K562 treated with DMSO at 1 percent for 12 hours (cell line): Measurements from ENCODE around the gene AQP4. TPM values are rescaled to one million over a fixed set of nuclear protein-coding genes. Genes with fewer than 3 reads are reported as not detected.

ENCODE experiments used
- total RNA-seq: library from RNA; unstranded; fragments of 300-600 nt; gene quantifications from 2 replicates; pipeline ENCODE4 v1.2.3, GENCODE V29; 2022; ENCODE audit not compliant: insufficient read depth

The AQP4 gene, protein sequence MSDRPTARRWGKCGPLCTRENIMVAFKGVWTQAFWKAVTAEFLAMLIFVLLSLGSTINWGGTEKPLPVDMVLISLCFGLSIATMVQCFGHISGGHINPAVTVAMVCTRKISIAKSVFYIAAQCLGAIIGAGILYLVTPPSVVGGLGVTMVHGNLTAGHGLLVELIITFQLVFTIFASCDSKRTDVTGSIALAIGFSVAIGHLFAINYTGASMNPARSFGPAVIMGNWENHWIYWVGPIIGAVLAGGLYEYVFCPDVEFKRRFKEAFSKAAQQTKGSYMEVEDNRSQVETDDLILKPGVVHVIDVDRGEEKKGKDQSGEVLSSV
- not detected in 2 replicates for total RNA-seq

GRCh38 chr18:26865557-26865956 lies at the start of gene AQP4:
AQP4 (minus strand) TSS chr18:26865707; CDS start chr18:26865689, 18 bp downstream.

